B cell (primary cell): Measurements from ENCODE around the gene SFXN3. TPM values are rescaled to one million over a fixed set of nuclear protein-coding genes. Genes with fewer than 3 reads are reported as not detected.

Source experiments
- ATAC-seq: fragments of 200-7000 bp; cut with Tn5 transposase; one replicate; pipeline ENCODE4 v1.10.0; 2021; ENCODE audit warnings: low read depth, mild to moderate bottlenecking, moderate number of reproducible peaks, moderate library complexity
- CTCF ChIA-PET: fragments of 350-600 bp; sonication (Branson Sonifier 250); formaldehyde crosslinking; loops from one replicate; lab custom pipeline; 2021; ENCODE audit warnings: antibody characterized with exemption, inconsistent platforms; lab: Charles Lee
- POLR2A ChIA-PET: fragments of 350-600 bp; sonication (Branson Sonifier 250); formaldehyde crosslinking; loops from one replicate; lab custom pipeline; 2021; ENCODE audit warnings: antibody characterized with exemption; lab: Charles Lee
- DNase-seq: peaks from one replicate; pipeline ENCODE4 v3.0.0; 2013
- H2AFZ ChIP-seq: 2 replicates; pipeline ENCODE4 v1.6.1; 2012; ENCODE audit warnings: mild to moderate bottlenecking, low read depth, low read length; ENCODE audit not compliant: insufficient read depth, poor library complexity, severe bottlenecking
- H3K27ac ChIP-seq, 2 donors: 1 replicate in 1 of 2; 2 replicates in 1 of 2; pipeline ENCODE4 v1.5.1; 2012 to 2013; ENCODE audit warnings: low read length in 2 of 2, mild to moderate bottlenecking in 2 of 2, moderate library complexity in 1 of 2
- H3K27me3 ChIP-seq, 4 experiments: fragments of 200-600 bp in 1 of 4; sonication (generic) in 1 of 4; replicated peaks in 1 of 4; 1 replicate in 2 of 4; 2 replicates in 2 of 4; pipeline versions ENCODE4 v1.6.1 to v1.7.0; 2013 to 2016; ENCODE audit warnings: low read length in 3 of 4, mild to moderate bottlenecking in 2 of 4, mixed read lengths in 1 of 4, moderate library complexity in 1 of 4; ENCODE audit not compliant: insufficient read depth in 4 of 4, control insufficient read depth in 3 of 4; ENCODE audit errors: control extremely low read depth in 1 of 4
- H3K36me3 ChIP-seq, 2 experiments: replicated peaks in 1 of 2; 1 replicate in 1 of 2; 2 replicates in 1 of 2; pipeline versions ENCODE4 v1.6.1 to v1.7.1; 2013; ENCODE audit warnings: low read length in 1 of 2; ENCODE audit not compliant: insufficient read depth in 2 of 2, control insufficient read depth in 1 of 2; ENCODE audit errors: control extremely low read depth in 1 of 2, extremely low read depth in 1 of 2
- H3K4me1 ChIP-seq, 2 donors: fragments of 200-600 bp in 1 of 2; sonication (generic) in 1 of 2; 1 replicate in 1 of 2; 2 replicates in 1 of 2; pipeline versions ENCODE4 v1.5.1 to v1.6.1; 2013 to 2017; ENCODE audit warnings: low read length in 2 of 2; ENCODE audit not compliant: control insufficient read depth in 2 of 2, insufficient read depth in 2 of 2
- H3K4me2 ChIP-seq: replicated peaks from 2 replicates; pipeline ENCODE3; 2012; ENCODE audit warnings: mild to moderate bottlenecking, low read depth, low read length; ENCODE audit not compliant: poor library complexity, severe bottlenecking
- H3K4me3 ChIP-seq, 5 experiments: fragments of 200-600 bp in 1 of 5; sonication (generic) in 1 of 5; 1 replicate in 3 of 5; 2 replicates in 2 of 5; pipeline versions ENCODE4 v1.5.1 to v1.7.0; 2011 to 2016; ENCODE audit warnings: low read length in 4 of 5, mild to moderate bottlenecking in 4 of 5, low read depth in 2 of 5, control low read depth in 1 of 5, moderate library complexity in 1 of 5; ENCODE audit not compliant: insufficient read depth in 1 of 5; ENCODE audit errors: control extremely low read depth in 1 of 5, extremely low read depth in 1 of 5
- H3K79me2 ChIP-seq: fragments of 200-600 bp; sonication (generic); one replicate; pipeline ENCODE4 v1.6.0; 2016; ENCODE audit warnings: low read length; ENCODE audit not compliant: control insufficient read depth, insufficient read depth
- H3K9ac ChIP-seq: fragments of 200-600 bp; sonication (generic); 2 replicates; pipeline ENCODE4 v1.6.1; 2017; ENCODE audit warnings: mild to moderate bottlenecking, low read length, moderate library complexity
- H3K9me3 ChIP-seq, 3 donors: one replicate each; pipeline versions ENCODE4 v1.6.1 to v1.7.1; 2013; ENCODE audit warnings: low read length in 2 of 3; ENCODE audit not compliant: control insufficient read depth in 2 of 3, insufficient read depth in 1 of 3; ENCODE audit errors: control extremely low read depth in 1 of 3
- H4K20me1 ChIP-seq: 2 replicates; pipeline ENCODE4 v1.6.0; 2012; ENCODE audit warnings: mild to moderate bottlenecking, low read length; ENCODE audit not compliant: insufficient read depth, control insufficient read depth, poor library complexity, severe bottlenecking
- H3K27ac Mint-ChIP-seq: one replicate; pipeline ENCODE4 v1.8.0; 2021; ENCODE audit warnings: mixed read lengths
- H3K27me3 Mint-ChIP-seq: one replicate; pipeline ENCODE4 v1.8.0; 2021; ENCODE audit warnings: mixed read lengths
- H3K4me1 Mint-ChIP-seq: one replicate; pipeline ENCODE4 v1.8.0; 2021; ENCODE audit warnings: mixed read lengths
- H3K4me3 Mint-ChIP-seq: one replicate; pipeline ENCODE4 v1.8.0; 2021; ENCODE audit warnings: mixed read lengths
- H3K9me3 Mint-ChIP-seq: one replicate; pipeline ENCODE4 v1.8.0; 2022; ENCODE audit warnings: mixed read lengths; ENCODE audit not compliant: insufficient read depth
- CTCF ChIP-seq: fragments of 200-600 bp; IDR thresholded peaks from one replicate; pipeline ENCODE4 v1.8.0; 2022; ENCODE audit warnings: antibody characterized with exemption, mild to moderate bottlenecking
- EZH2 ChIP-seq: IDR thresholded peaks from 2 replicates; pipeline ENCODE4 v1.6.1; 2012; ENCODE audit warnings: borderline replicate concordance, low read depth, mild to moderate bottlenecking, moderate library complexity, low read length; ENCODE audit not compliant: insufficient read depth, poor library complexity, severe bottlenecking
- WGBS: methylation state at CpG from one replicate; pipeline ENCODE4 v1.1.5; 2013; ENCODE audit warnings: missing lambda C conversion rate; ENCODE audit not compliant: insufficient coverage; 5-methylcytosine and 5-hydroxymethylcytosine counted together
- intact Hi-C: fragments of 100-400 bp; cut with micrococcal nuclease; formaldehyde crosslinking; loops from one replicate; pipeline ENCODE4 v1.10.0; 2022
- polyA plus RNA-seq: library from polyadenylated mRNA; depleted of rRNA; stranded (reverse); fragments of >200 nt; gene quantifications from 2 replicates; pipeline ENCODE4 v1.2.3, GENCODE V29; 2012
- total RNA-seq, 2 donors: library from RNA; stranded (reverse); fragments of 120-200 nt in 1 of 2; gene quantifications; 1 replicate in 1 of 2; 2 replicates in 1 of 2; pipeline versions ENCODE4 v1.2.3 to v1.2.4, GENCODE V29; 2013 to 2022

The SFXN3 gene
- total and polyA plus RNA-seq, 2 donors (not counting 1 experiment from before 2014, with no cell fraction given): 44.2 to 51.7 TPM

GRCh38 chr10:101031796-101032636 lies 982 bp downstream of the SFXN3 start:
- WGBS: under 1% methylated on average over 42 of the region's 47 CpGs
- Histone ChIP-seq H4K20me1 (peaks cover 4% of the 10 kb centered on the region), H3K79me2 (no peaks in the 10 kb centered on the region), H3K4me1 (peaks cover 14 to 26% of the 10 kb centered on the region in 2 donors), H3K4me2 (peak overlapping the region; percentile 92), H3K9me3 (peaks cover 0 to 2% (median 0%) of the 10 kb centered on the region in 3 donors), H3K4me3 (peak overlapping the region; percentile 32 to 96 (median 79)), H3K36me3 (peaks cover 0 to 5% of the 10 kb centered on the region in 2 experiments), H3K9ac (peak overlapping the region; percentile 78), H3K27ac (peak overlapping the region; percentile 63 to 65), H2AFZ (peak overlapping the region; percentile 77), H3K27me3 (peaks cover 0 to 29% (median 13%) of the 10 kb centered on the region in 4 experiments)
- intact Hi-C loops: loop anchor here (1.0 to 2.0 kb wide), 4 partner anchors 9 to 33 kb away; partner anchors contain the start of gene LZTS2
- peak overlapping the region; percentile 88 for H3K4me3 Mint-ChIP-seq
- no peak for TF ChIP-seq CTCF
- no peak for TF ChIP-seq EZH2
- H3K9me3 Mint-ChIP-seq: no peaks in the 10 kb centered on the region
- peak; percentile 53 for ATAC-seq
- peaks cover 19% of the 10 kb centered on the region for H3K4me1 Mint-ChIP-seq
- DNase-seq: peak; percentile 87
- POLR2A ChIA-PET: interaction anchor here (0.6 to 2.1 kb wide), 6 partner anchors 9 to 1474 kb away, joined by 3 to 13 read pairs (median 6); no protein-coding TSS in a partner anchor
- peaks cover 15% of the 10 kb centered on the region for H3K27me3 Mint-ChIP-seq
- CTCF ChIA-PET: interaction anchor here (0.8 to 6.4 kb wide), 12 partner anchors 9 to 110 kb away, joined by 3 to 72 read pairs (median 7); partner anchors contain the start of gene KAZALD1
- H3K27ac Mint-ChIP-seq: peak overlapping the region; percentile 90
